Trophoblast cell (in vitro differentiated cells and primary cell): ENCODE measurements around the gene HELZ2.

Experiments
- DNase-seq, 2 donors: peaks; one replicate each; pipeline ENCODE4 v3.0.0-alpha.2; 2016
- H2AFZ ChIP-seq: 2 replicates; pipeline ENCODE4 v1.6.1; 2013; ENCODE audit warnings: low read length, moderate library complexity, mild to moderate bottlenecking; ENCODE audit not compliant: insufficient read depth, poor library complexity
- H2AK5ac ChIP-seq: 2 replicates; pipeline ENCODE4 v1.6.1; 2013; ENCODE audit warnings: mild to moderate bottlenecking, low read length
- H2BK120ac ChIP-seq: 2 replicates; pipeline ENCODE4 v1.6.1; 2013; ENCODE audit warnings: low read length, mild to moderate bottlenecking, moderate library complexity; ENCODE audit not compliant: insufficient read depth, poor library complexity
- H2BK12ac ChIP-seq: 2 replicates; pipeline ENCODE4 v1.6.1; 2013; ENCODE audit warnings: mild to moderate bottlenecking, low read length, moderate library complexity
- H2BK5ac ChIP-seq: 2 replicates; pipeline ENCODE4 v1.6.1; 2013; ENCODE audit warnings: low read length, low read depth, moderate library complexity, mild to moderate bottlenecking; ENCODE audit not compliant: poor library complexity
- H3K14ac ChIP-seq: 2 replicates; pipeline ENCODE4 v1.6.1; 2013; ENCODE audit warnings: mild to moderate bottlenecking, low read length
- H3K18ac ChIP-seq: 2 replicates; pipeline ENCODE4 v1.6.1; 2013; ENCODE audit warnings: mild to moderate bottlenecking, low read length
- H3K23ac ChIP-seq: 2 replicates; pipeline ENCODE4 v1.6.1; 2013; ENCODE audit warnings: low read length
- H3K27ac ChIP-seq: 2 replicates; pipeline ENCODE4 v1.5.1; 2013; ENCODE audit warnings: low read depth, mild to moderate bottlenecking, inconsistent platforms, low read length, moderate library complexity
- H3K27me3 ChIP-seq: 2 replicates; pipeline ENCODE4 v1.6.1; 2013; ENCODE audit warnings: inconsistent platforms, mild to moderate bottlenecking, low read length, moderate library complexity; ENCODE audit not compliant: insufficient read depth
- H3K36me3 ChIP-seq, 2 experiments: 1 replicate in 1 of 2; 2 replicates in 1 of 2; pipeline ENCODE4 v1.6.1; 2013; ENCODE audit warnings: low read length in 2 of 2, mild to moderate bottlenecking in 2 of 2, moderate library complexity in 1 of 2; ENCODE audit not compliant: insufficient read depth in 2 of 2, control insufficient read depth in 1 of 2
- H3K4ac ChIP-seq: 2 replicates; pipeline ENCODE4 v1.6.1; 2013; ENCODE audit warnings: low read depth, mild to moderate bottlenecking, low read length, moderate library complexity
- H3K4me1 ChIP-seq, 2 experiments: 1 replicate in 1 of 2; 2 replicates in 1 of 2; pipeline ENCODE4 v1.6.1; 2013; ENCODE audit warnings: low read length in 2 of 2, mild to moderate bottlenecking in 2 of 2, moderate library complexity in 1 of 2; ENCODE audit not compliant: insufficient read depth in 2 of 2, control insufficient read depth in 1 of 2
- H3K4me2 ChIP-seq: 2 replicates; pipeline ENCODE4 v1.6.1; 2013; ENCODE audit warnings: inconsistent platforms, mild to moderate bottlenecking, low read length, moderate library complexity
- H3K4me3 ChIP-seq: 2 replicates; pipeline ENCODE4 v1.5.1; 2013; ENCODE audit warnings: mild to moderate bottlenecking, low read depth, low read length, inconsistent platforms
- H3K79me1 ChIP-seq: one replicate; pipeline ENCODE4 v1.6.1; 2013; ENCODE audit warnings: low read length
- H3K79me2 ChIP-seq: 2 replicates; pipeline ENCODE4 v1.6.1; 2013; ENCODE audit warnings: low read length, mild to moderate bottlenecking; ENCODE audit not compliant: control insufficient read depth, insufficient read depth, poor library complexity
- H3K9ac ChIP-seq: 2 replicates; pipeline ENCODE4 v1.6.1; 2013; ENCODE audit warnings: mild to moderate bottlenecking, low read length
- H3K9me3 ChIP-seq: 2 replicates; pipeline ENCODE4 v1.6.1; 2013; ENCODE audit warnings: low read depth, mild to moderate bottlenecking, control low read depth, inconsistent platforms, low read length; ENCODE audit not compliant: insufficient read depth
- H4K12ac ChIP-seq: 2 replicates; pipeline ENCODE4 v1.6.1; 2013; ENCODE audit warnings: low read depth, mild to moderate bottlenecking, low read length, moderate library complexity
- H4K8ac ChIP-seq: 2 replicates; pipeline ENCODE4 v1.6.1; 2013; ENCODE audit warnings: low read depth, mild to moderate bottlenecking, low read length, moderate library complexity
- H4K91ac ChIP-seq: one replicate; pipeline ENCODE4 v1.6.1; 2013; ENCODE audit warnings: low read depth, mild to moderate bottlenecking, low read length, moderate library complexity
- WGBS: extraction: QIAGEN DNeasy Blood & Tissue Kit; methylation state at CpG from one replicate; pipeline ENCODE4 v1.1.7; 2013; ENCODE audit warnings: missing lambda C conversion rate; ENCODE audit not compliant: insufficient read length, insufficient coverage; ENCODE audit errors: extremely low coverage; 5-methylcytosine and 5-hydroxymethylcytosine counted together

The HELZ2 gene

DNA sequence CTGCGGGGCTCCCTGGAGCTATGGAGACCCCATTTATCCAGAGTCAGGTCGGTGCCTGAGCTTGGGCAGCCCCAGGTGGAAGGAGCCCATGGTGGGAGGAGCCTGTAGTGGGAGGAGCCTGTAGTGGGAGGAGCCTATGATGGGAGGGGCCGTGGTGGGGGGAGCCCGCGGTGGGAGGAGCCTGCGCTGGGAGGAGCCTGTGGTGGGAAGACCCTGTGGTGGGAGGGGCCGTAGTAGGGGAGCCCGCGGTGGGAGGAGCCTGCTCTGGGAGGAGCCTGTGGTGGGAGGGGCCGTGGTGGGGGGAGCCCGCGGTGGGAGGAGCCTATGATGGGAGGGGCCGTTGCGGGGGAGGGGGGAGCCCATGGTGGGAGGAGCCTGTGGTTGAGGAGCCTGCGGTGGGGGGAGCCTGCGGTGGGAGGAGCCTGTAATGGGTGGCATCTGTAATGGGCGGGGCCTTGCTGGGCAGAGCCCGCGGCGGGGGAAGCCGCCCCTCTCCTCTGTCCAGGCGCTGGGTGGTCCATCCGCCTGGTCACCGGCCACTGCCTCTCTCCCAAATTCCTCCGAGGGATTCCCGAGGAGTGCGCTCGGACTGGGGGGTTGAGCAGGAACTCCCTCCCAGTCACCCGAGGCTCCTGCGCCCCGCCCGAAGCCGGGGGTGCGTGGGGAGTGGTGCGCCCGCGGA is 20.6 kb downstream of the HELZ2 start:
- Histone ChIP-seq H3K18ac (peak overlapping the region; percentile 46), H2BK120ac (peak overlapping the region; percentile 47), H3K79me2 (no peaks in the 10 kb centered on the region), H3K9me3 (peaks cover 2% of the 10 kb centered on the region), H3K23ac (no peak overlapping the region), H2AFZ (peak overlapping the region; percentile 62), H3K79me1 (peaks cover 3% of the 10 kb centered on the region), H2BK12ac (no peak overlapping the region), H3K27ac (no peak overlapping the region), H4K91ac (peak overlapping the region; percentile 60), H3K9ac (no peak overlapping the region), H2BK5ac (no peak overlapping the region), H4K8ac (no peak overlapping the region), H4K12ac (peak overlapping the region; percentile 59), H3K4me2 (peak overlapping the region; percentile 50), H3K4ac (peak overlapping the region; percentile 15), H2AK5ac (no peak overlapping the region), H3K4me3 (peak overlapping the region; percentile 13), H3K36me3 (no peaks in the 10 kb centered on the region), H3K27me3 (no peaks in the 10 kb centered on the region), H3K4me1 (peaks cover 6 to 7% of the 10 kb centered on the region in 2 experiments), H3K14ac (peak overlapping the region; percentile 42)
- WGBS: no CpG with 5 or more reads among the region's 37 CpGs
- peak in 1 of 2 donors; percentile 46 for DNase-seq

DNA sequence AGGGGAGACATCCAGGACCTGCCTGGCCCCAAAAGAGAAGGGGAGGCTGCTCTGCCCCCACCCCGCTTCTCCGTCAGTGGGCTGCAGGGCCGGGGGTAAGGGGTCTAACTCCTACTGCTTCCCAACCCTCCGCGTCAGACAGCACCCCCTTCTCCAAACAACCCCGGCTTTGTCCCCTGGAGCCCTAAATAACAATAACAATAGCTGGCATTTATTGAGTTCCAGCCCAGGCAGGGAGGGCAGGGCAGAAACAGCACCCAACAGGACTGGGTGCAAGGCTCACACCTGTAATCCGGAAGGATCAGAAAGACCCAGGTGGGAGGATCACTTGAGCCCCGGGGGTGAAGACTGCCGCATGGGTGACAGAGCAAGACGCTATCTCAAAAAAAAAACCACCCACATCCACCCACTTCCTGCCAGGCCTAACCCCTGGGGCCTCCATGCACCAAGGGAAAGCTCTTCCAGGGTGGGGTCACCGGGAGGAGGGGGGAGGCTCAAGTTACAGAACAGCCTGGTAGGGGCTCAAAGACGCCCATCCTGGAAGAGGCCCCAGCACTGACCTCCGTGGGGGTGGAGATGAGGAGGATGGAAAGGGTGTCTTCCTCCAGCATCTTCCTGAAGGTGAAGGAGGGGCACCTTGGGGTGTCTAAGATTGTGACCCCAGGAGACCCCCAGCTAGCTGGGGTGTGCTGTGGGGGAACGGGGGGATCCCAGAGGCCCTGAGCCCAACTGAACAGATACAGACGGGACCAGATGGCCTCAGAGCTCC is 21.4 kb downstream of the HELZ2 start:
- Histone ChIP-seq H3K4me1 (peaks cover 6 to 7% of the 10 kb centered on the region in 2 experiments), H3K79me1 (peaks cover 3% of the 10 kb centered on the region)

DNA sequence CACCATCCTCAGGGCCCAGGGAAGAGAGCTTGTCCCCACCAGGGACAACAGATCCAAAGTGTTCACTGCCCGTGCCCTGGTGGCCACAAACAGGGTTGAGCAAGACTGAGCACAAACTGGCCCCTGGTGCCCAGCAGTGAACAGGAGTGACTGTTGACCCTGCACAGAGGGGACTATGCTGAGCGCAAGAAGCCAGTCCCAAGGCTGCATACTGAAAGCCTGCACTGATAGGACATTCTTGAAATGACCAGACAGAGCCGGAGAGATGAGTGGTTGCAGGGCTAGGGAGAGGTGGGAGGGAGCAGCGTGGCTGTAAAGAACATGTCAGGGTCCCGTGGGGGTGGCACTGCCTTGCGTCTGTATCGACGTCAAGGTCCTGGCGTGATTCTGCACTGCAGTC is 23.0 kb downstream of the HELZ2 start:
- no peak for DNase-seq
- Histone ChIP-seq H3K9ac (no peak overlapping the region), H4K91ac (no peak overlapping the region), H3K4me2 (no peak overlapping the region), H3K9me3 (peaks cover 2% of the 10 kb centered on the region), H4K12ac (no peak overlapping the region), H4K8ac (no peak overlapping the region), H3K4me3 (no peak overlapping the region), H3K4me1 (peaks cover 6 to 7% of the 10 kb centered on the region in 2 experiments), H3K18ac (no peak overlapping the region), H3K36me3 (no peaks in the 10 kb centered on the region), H3K14ac (no peak overlapping the region), H3K4ac (no peak overlapping the region), H3K27me3 (no peaks in the 10 kb centered on the region), H2AK5ac (no peak overlapping the region), H3K79me2 (no peaks in the 10 kb centered on the region), H2BK5ac (no peak overlapping the region), H3K23ac (no peak overlapping the region), H3K79me1 (peaks cover 3% of the 10 kb centered on the region), H2BK120ac (no peak overlapping the region), H2AFZ (no peak overlapping the region), H2BK12ac (no peak overlapping the region), H3K27ac (no peak overlapping the region)
- no CpG with 5 or more reads among the region's 9 CpGs for WGBS

More for the DNA sequence above, 21.4 kb downstream of the HELZ2 start:
- no peak overlapping the region for H4K12ac ChIP-seq
- peaks cover 2% of the 10 kb centered on the region for H3K9me3 ChIP-seq
- no peaks in the 10 kb centered on the region for H3K36me3 ChIP-seq
- no peak overlapping the region for H2BK5ac ChIP-seq
- WGBS: no CpG with 5 or more reads among the region's 15 CpGs
- no peak for DNase-seq
- no peak overlapping the region for H3K4ac ChIP-seq
- no peak overlapping the region for H3K9ac ChIP-seq
- H3K4me3 ChIP-seq: no peak overlapping the region
- no peak overlapping the region for H3K18ac ChIP-seq
- no peak overlapping the region for H3K27ac ChIP-seq
- no peak overlapping the region for H2BK120ac ChIP-seq
- no peaks in the 10 kb centered on the region for H3K79me2 ChIP-seq
- H4K8ac ChIP-seq: no peak overlapping the region
- no peak overlapping the region for H2AFZ ChIP-seq
- H2BK12ac ChIP-seq: no peak overlapping the region
- no peaks in the 10 kb centered on the region for H3K27me3 ChIP-seq
- no peak overlapping the region for H2AK5ac ChIP-seq
- H3K14ac ChIP-seq: no peak overlapping the region
- no peak overlapping the region for H4K91ac ChIP-seq
- H3K23ac ChIP-seq: no peak overlapping the region
- no peak overlapping the region for H3K4me2 ChIP-seq

DNA sequence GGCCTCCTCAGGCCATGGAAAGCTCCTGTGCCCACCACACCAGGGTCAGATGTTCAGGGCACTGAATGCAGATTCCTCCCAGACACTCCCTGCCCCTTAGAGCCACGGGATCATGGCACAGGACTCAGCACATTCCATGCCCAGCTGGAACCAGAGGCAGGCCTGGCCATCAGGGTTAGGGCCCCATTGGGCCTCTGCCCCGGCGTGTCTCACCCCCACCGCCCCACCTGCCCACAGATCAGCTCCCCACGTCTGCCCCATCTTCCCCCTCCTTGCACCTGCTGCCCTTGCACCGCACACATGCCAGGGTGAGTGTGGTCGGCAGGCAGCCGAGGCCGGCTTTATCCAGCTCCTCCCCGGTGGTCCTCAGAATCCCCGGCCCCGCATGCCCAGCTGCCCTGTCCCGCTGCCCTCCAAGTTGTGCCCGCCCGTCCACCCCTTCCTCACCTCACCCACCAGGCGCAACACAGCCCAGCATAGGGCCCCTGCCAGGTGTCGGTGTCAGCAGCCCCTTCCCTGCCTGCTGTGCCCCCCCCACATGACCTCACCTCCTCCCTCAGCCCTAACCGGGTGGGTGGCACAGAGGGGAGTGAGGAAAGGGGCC is 24.3 kb downstream of the HELZ2 start:
- H3K36me3 ChIP-seq: no peaks in the 10 kb centered on the region
- H3K9ac ChIP-seq: no peak overlapping the region
- no peaks in the 10 kb centered on the region for H3K27me3 ChIP-seq
- H3K79me2 ChIP-seq: no peaks in the 10 kb centered on the region
- no peak overlapping the region for H3K14ac ChIP-seq
- H3K27ac ChIP-seq: no peak overlapping the region
- DNase-seq: no peak
- no CpG with 5 or more reads among the region's 18 CpGs for WGBS
- no peak overlapping the region for H3K18ac ChIP-seq
- H2BK12ac ChIP-seq: no peak overlapping the region
- peaks cover 3% of the 10 kb centered on the region for H3K79me1 ChIP-seq
- no peak overlapping the region for H2AK5ac ChIP-seq
- H3K4me3 ChIP-seq: no peak overlapping the region
- H4K8ac ChIP-seq: no peak overlapping the region
- no peak overlapping the region for H3K4me2 ChIP-seq
- H4K12ac ChIP-seq: no peak overlapping the region
- no peak overlapping the region for H4K91ac ChIP-seq
- no peak overlapping the region for H2AFZ ChIP-seq
- no peak overlapping the region for H3K4ac ChIP-seq
- no peak overlapping the region for H2BK120ac ChIP-seq
- peaks cover 7 to 9% of the 10 kb centered on the region in 2 experiments for H3K4me1 ChIP-seq
- H3K9me3 ChIP-seq: peaks cover 2% of the 10 kb centered on the region
- no peak overlapping the region for H3K23ac ChIP-seq
- H2BK5ac ChIP-seq: no peak overlapping the region
